Measurements from ENCODE around the gene TPK1. TPM values are rescaled to one million over a fixed set of nuclear protein-coding genes. Genes with fewer than 3 reads are reported as not detected.

TPK1 gene
- polyA plus RNA-seq, 1 donor from 2014 or later, result 3.5 TPM

DNA sequence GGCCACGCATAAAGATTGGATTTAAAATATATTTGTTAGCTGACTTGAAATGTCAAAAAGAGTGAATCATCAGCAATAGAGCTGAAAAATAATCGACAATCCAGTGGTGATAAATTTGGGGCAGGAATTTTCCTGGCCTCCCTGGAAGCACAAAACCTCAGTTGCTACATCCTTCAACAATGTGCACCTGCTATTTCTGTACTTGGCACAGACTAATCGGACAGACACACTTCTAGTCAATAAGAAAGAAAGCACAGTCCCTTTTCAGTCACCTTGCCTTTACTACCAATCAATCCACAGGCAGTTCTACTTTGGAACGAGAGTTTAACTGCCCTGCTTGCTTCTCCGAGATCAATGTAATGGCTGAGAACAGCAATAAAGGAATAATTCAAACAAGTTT, 335.6 kb downstream of the TPK1 start:
- H3F3A ChIP-seq (ENCODE audit: insufficient read depth, low read length, poor library complexity, severe bottlenecking), result no peaks in the 10 kb centered on the region
- H3K79me2 ChIP-seq (replicated peaks; ENCODE audit: insufficient read depth, low read length), result no peaks in the 10 kb centered on the region
- H3K27me3 ChIP-seq (ENCODE audit: insufficient read depth, low read depth, low read length), result no peaks in the 10 kb centered on the region
- H4K20me1 ChIP-seq (ENCODE audit: insufficient read depth), result no peaks in the 10 kb centered on the region
- H3K4me3 ChIP-seq (ENCODE audit: low read length), result no peak overlapping the region
- H3K9ac ChIP-seq (ENCODE audit: low read length), result no peak overlapping the region
- H3K27ac ChIP-seq (ENCODE audit: low read length), result no peak overlapping the region
- H3K9me3 ChIP-seq (ENCODE audit: low read length), result no peaks in the 10 kb centered on the region
- TF ChIP-seq SMC3 (conservative IDR thresholded peaks at IDR 0.05; ENCODE audit: poor library complexity) (no peak), EZH2 (IDR thresholded peaks at IDR 0.05; ENCODE audit: borderline replicate concordance, insufficient read depth, low read length, poor library complexity, severe bottlenecking) (no peak), TAF1 (IDR thresholded peaks at IDR 0.05; ENCODE audit: low read depth) (no peak), EP300 (conservative IDR thresholded peaks at IDR 0.05; ENCODE audit: poor library complexity, severe bottlenecking) (no peak), MXI1 (conservative IDR thresholded peaks at IDR 0.05; ENCODE audit: poor library complexity, severe bottlenecking) (no peak), RAD21 (conservative IDR thresholded peaks at IDR 0.05) (no peak), POLR2AphosphoS5 (IDR thresholded peaks at IDR 0.05) (no peak)
- TF ChIP-seq, protein P1, sequence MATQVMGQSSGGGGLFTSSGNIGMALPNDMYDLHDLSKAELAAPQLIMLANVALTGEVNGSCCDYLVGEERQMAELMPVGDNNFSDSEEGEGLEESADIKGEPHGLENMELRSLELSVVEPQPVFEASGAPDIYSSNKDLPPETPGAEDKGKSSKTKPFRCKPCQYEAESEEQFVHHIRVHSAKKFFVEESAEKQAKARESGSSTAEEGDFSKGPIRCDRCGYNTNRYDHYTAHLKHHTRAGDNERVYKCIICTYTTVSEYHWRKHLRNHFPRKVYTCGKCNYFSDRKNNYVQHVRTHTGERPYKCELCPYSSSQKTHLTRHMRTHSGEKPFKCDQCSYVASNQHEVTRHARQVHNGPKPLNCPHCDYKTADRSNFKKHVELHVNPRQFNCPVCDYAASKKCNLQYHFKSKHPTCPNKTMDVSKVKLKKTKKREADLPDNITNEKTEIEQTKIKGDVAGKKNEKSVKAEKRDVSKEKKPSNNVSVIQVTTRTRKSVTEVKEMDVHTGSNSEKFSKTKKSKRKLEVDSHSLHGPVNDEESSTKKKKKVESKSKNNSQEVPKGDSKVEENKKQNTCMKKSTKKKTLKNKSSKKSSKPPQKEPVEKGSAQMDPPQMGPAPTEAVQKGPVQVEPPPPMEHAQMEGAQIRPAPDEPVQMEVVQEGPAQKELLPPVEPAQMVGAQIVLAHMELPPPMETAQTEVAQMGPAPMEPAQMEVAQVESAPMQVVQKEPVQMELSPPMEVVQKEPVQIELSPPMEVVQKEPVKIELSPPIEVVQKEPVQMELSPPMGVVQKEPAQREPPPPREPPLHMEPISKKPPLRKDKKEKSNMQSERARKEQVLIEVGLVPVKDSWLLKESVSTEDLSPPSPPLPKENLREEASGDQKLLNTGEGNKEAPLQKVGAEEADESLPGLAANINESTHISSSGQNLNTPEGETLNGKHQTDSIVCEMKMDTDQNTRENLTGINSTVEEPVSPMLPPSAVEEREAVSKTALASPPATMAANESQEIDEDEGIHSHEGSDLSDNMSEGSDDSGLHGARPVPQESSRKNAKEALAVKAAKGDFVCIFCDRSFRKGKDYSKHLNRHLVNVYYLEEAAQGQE (IDR thresholded peaks at IDR 0.05; ENCODE audit: borderline replicate concordance), result no peak
- TF ChIP-seq, protein P2, sequence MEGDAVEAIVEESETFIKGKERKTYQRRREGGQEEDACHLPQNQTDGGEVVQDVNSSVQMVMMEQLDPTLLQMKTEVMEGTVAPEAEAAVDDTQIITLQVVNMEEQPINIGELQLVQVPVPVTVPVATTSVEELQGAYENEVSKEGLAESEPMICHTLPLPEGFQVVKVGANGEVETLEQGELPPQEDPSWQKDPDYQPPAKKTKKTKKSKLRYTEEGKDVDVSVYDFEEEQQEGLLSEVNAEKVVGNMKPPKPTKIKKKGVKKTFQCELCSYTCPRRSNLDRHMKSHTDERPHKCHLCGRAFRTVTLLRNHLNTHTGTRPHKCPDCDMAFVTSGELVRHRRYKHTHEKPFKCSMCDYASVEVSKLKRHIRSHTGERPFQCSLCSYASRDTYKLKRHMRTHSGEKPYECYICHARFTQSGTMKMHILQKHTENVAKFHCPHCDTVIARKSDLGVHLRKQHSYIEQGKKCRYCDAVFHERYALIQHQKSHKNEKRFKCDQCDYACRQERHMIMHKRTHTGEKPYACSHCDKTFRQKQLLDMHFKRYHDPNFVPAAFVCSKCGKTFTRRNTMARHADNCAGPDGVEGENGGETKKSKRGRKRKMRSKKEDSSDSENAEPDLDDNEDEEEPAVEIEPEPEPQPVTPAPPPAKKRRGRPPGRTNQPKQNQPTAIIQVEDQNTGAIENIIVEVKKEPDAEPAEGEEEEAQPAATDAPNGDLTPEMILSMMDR (IDR thresholded peaks at IDR 0.05; ENCODE audit: poor library complexity, severe bottlenecking), result no peak
- no peak overlapping the region for H2AFZ ChIP-seq (ENCODE audit: low read depth, low read length)
- H3K9me2 ChIP-seq (ENCODE audit: insufficient read depth, low read length), result no peaks in the 10 kb centered on the region
- no peaks in the 10 kb centered on the region for H3K36me3 ChIP-seq (ENCODE audit: insufficient read depth, low read length)
- no peak overlapping the region for H3K4me2 ChIP-seq (ENCODE audit: low read length)

DNA sequence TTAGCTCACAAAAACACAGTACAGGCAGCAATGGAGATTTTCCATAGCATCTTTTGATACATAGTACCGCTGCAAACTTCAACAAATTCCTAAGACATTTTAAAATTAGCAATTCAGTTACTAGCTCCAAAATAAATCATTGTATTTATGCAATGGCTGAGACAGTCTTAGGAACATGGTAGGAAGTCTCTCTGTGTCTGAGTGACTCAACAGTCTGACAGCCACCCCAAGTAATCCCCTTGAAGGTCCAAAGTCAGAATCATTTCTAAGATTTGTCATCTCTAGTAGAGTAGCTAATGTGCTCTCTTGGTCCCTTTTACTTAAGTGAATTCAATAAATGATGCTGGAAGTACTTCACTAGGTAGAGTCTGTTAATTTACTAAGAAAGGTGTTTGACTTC, 338.6 kb downstream of the TPK1 start:
- no peak overlapping the region for H3K9ac ChIP-seq (ENCODE audit: low read length)
- H3K36me3 ChIP-seq (ENCODE audit: insufficient read depth, low read length), result no peaks in the 10 kb centered on the region
- H3K4me2 ChIP-seq (ENCODE audit: low read length), result no peak overlapping the region
- no peaks in the 10 kb centered on the region for H3K9me3 ChIP-seq (ENCODE audit: low read length)
- H3K79me2 ChIP-seq (replicated peaks; ENCODE audit: insufficient read depth, low read length), result no peaks in the 10 kb centered on the region
- no peaks in the 10 kb centered on the region for H3K27me3 ChIP-seq (ENCODE audit: insufficient read depth, low read depth, low read length)
- no peaks in the 10 kb centered on the region for H4K20me1 ChIP-seq (ENCODE audit: insufficient read depth)
- H3K4me3 ChIP-seq (ENCODE audit: low read length), result no peak overlapping the region
- H3K9me2 ChIP-seq (ENCODE audit: insufficient read depth, low read length), result no peaks in the 10 kb centered on the region
- H3K27ac ChIP-seq (ENCODE audit: low read length), result no peak overlapping the region
- no peaks in the 10 kb centered on the region for H3F3A ChIP-seq (ENCODE audit: insufficient read depth, low read length, poor library complexity, severe bottlenecking)
- TF ChIP-seq POLR2AphosphoS5 (IDR thresholded peaks at IDR 0.05), result no peak
- TF ChIP-seq, protein P1 (IDR thresholded peaks at IDR 0.05; ENCODE audit: borderline replicate concordance), result no peak
- no peak for TF ChIP-seq SMC3 (conservative IDR thresholded peaks at IDR 0.05; ENCODE audit: poor library complexity)
- no peak for TF ChIP-seq TAF1 (IDR thresholded peaks at IDR 0.05; ENCODE audit: low read depth)
- TF ChIP-seq MXI1 (conservative IDR thresholded peaks at IDR 0.05; ENCODE audit: poor library complexity, severe bottlenecking), result no peak
- TF ChIP-seq EZH2 (IDR thresholded peaks at IDR 0.05; ENCODE audit: borderline replicate concordance, insufficient read depth, low read length, poor library complexity, severe bottlenecking), result no peak
- TF ChIP-seq, protein P2 (IDR thresholded peaks at IDR 0.05; ENCODE audit: poor library complexity, severe bottlenecking), result no peak
- TF ChIP-seq EP300 (conservative IDR thresholded peaks at IDR 0.05; ENCODE audit: poor library complexity, severe bottlenecking), result no peak
- no peak for TF ChIP-seq RAD21 (conservative IDR thresholded peaks at IDR 0.05)
- H2AFZ ChIP-seq (ENCODE audit: low read depth, low read length), result no peak overlapping the region
